Nephron progenitor cell (in vitro differentiated cells): ENCODE results near the gene CENPU.
A peak's percentile ranks its signal among the peaks of the same experiment; 100 is the strongest.

Experiments
- DNase-seq: peaks from one replicate; pipeline ENCODE4 v3.0.0; 2021
- H3K27ac Mint-ChIP-seq: 2 replicates; pipeline ENCODE4 v1.8.0; 2021; ENCODE audit warnings: mild to moderate bottlenecking, moderate library complexity, mixed read lengths
- H3K27me3 Mint-ChIP-seq: 2 replicates; pipeline ENCODE4 v1.8.0; 2021; ENCODE audit warnings: mild to moderate bottlenecking, low read depth, mixed read lengths; ENCODE audit not compliant: poor library complexity
- H3K36me3 Mint-ChIP-seq: 2 replicates; pipeline ENCODE4 v1.8.0; 2021; ENCODE audit warnings: low read depth, mixed read lengths
- H3K4me1 Mint-ChIP-seq: 2 replicates; pipeline ENCODE4 v1.8.0; 2021; ENCODE audit warnings: mixed read lengths
- H3K4me3 Mint-ChIP-seq: 2 replicates; pipeline ENCODE4 v1.8.0; 2021; ENCODE audit warnings: mild to moderate bottlenecking, moderate library complexity, mixed read lengths
- H3K9me3 Mint-ChIP-seq: 2 replicates; pipeline ENCODE4 v1.8.0; 2021; ENCODE audit warnings: mild to moderate bottlenecking, moderate library complexity, mixed read lengths
- CTCF ChIP-seq: fragments of 200-600 bp; sonication (generic); IDR thresholded peaks from 2 replicates; pipeline ENCODE4 v1.5.0; 2021; ENCODE audit warnings: antibody characterized with exemption

Gene CENPU

GRCh38 chr4:184644553-184645307, 89.2 kb downstream of the CENPU start:
- Mint-ChIP-seq H3K27ac (peak overlapping the region; percentile 26), H3K4me3 (no peak overlapping the region), H3K36me3 (peaks cover 38% of the 10 kb centered on the region), H3K27me3 (peaks cover 5% of the 10 kb centered on the region), H3K4me1 (peaks cover 37% of the 10 kb centered on the region), H3K9me3 (no peaks in the 10 kb centered on the region)
- no peak for TF ChIP-seq CTCF
- DNase-seq = no peak
